ENCODE measurements around the gene TBC1D25.

DNA sequence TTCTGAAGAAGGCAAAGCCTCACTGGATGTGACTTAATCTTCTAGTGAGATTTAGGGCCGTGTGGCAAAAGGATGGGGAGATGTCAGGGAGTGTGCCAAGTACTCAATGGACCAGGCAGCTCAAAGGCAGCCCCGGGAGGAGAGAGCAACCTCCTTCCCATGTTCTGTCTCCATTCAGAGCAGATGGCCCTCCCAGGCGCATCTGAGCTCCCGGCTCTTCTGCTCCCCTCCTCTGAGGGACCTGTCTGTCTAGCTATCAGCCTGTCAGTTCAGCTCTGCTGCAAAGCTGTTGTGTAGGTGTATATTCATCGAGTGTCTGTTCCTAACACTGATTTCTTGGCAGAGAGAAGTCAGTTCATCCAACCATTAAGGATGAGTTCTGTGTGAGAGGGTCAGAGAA lies 41.6 kb upstream of the TBC1D25 start:
- TF ChIP-seq, protein P1, sequence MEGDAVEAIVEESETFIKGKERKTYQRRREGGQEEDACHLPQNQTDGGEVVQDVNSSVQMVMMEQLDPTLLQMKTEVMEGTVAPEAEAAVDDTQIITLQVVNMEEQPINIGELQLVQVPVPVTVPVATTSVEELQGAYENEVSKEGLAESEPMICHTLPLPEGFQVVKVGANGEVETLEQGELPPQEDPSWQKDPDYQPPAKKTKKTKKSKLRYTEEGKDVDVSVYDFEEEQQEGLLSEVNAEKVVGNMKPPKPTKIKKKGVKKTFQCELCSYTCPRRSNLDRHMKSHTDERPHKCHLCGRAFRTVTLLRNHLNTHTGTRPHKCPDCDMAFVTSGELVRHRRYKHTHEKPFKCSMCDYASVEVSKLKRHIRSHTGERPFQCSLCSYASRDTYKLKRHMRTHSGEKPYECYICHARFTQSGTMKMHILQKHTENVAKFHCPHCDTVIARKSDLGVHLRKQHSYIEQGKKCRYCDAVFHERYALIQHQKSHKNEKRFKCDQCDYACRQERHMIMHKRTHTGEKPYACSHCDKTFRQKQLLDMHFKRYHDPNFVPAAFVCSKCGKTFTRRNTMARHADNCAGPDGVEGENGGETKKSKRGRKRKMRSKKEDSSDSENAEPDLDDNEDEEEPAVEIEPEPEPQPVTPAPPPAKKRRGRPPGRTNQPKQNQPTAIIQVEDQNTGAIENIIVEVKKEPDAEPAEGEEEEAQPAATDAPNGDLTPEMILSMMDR (IDR thresholded peaks at IDR 0.05; ENCODE audit: insufficient read depth, low read length, poor library complexity, severe bottlenecking): no peak
- TF ChIP-seq EZH2phosphoT487 (conservative IDR thresholded peaks at IDR 0.05; ENCODE audit: low read length): no peak

All from SU-DHL-6 (cell line).